Esophagus squamous epithelium (tissue), 5 donors: ENCODE data around the gene EEF1E1. TPM values are rescaled to one million over a fixed set of nuclear protein-coding genes. Genes with fewer than 3 reads are reported as not detected.

Source experiments
- DNase-seq: peaks from one replicate; lab custom pipeline; 2025; lab: John Stamatoyannopoulos, UW
- H3K27ac ChIP-seq, 4 donors: fragments of 200-600 bp; sonication (generic); one replicate each; pipeline ENCODE4 v1.5.1; 2016 to 2019; ENCODE audit warnings: mild to moderate bottlenecking in 1 of 4
- H3K27me3 ChIP-seq, 4 donors: fragments of 200-600 bp; sonication (generic); 1 replicate in 3 of 4; 2 replicates in 1 of 4; pipeline versions ENCODE4 v1.5.1 to v1.6.0; 2017 to 2021; ENCODE audit warnings: antibody characterized with exemption in 1 of 4
- H3K36me3 ChIP-seq, 3 donors: fragments of 200-600 bp; sonication (generic); one replicate each; pipeline ENCODE4 v1.5.1; 2016 to 2019
- H3K4me1 ChIP-seq, 3 donors: fragments of 200-600 bp; sonication (generic); one replicate each; pipeline ENCODE4 v1.5.1; 2017 to 2019
- H3K4me3 ChIP-seq, 4 donors: fragments of 200-600 bp; sonication (generic); 1 replicate in 3 of 4; 2 replicates in 1 of 4; pipeline ENCODE4 v1.5.1; 2016 to 2019; ENCODE audit warnings: mild to moderate bottlenecking in 2 of 4, moderate library complexity in 1 of 4
- H3K9me3 ChIP-seq, 3 donors: fragments of 200-600 bp; sonication (generic); one replicate each; pipeline ENCODE4 v1.5.1; 2016 to 2019
- POLR2A ChIP-seq, 4 donors: fragments of 450-650 bp; IDR thresholded peaks; one replicate each; pipeline ENCODE4 v1.6.1; 2017; ENCODE audit warnings: antibody characterized with exemption in 4 of 4, mild to moderate bottlenecking in 4 of 4, moderate library complexity in 3 of 4
- WGBS, 2 donors: methylation state at CpG; one replicate each; pipeline ENCODE4 v1.1.5; 2018; 5-methylcytosine and 5-hydroxymethylcytosine counted together
- intact Hi-C: fragments of 100-400 bp; cut with DNase I; formaldehyde crosslinking; loops from one replicate; pipeline ENCODE4 v1.15.0; 2022
- total RNA-seq, 4 donors: library from RNA; depleted of rRNA; stranded (reverse); fragments of >200 nt; gene quantifications; one replicate each; pipeline ENCODE4 v1.1.0, GENCODE V29; 2016
- TF ChIP-seq, protein P1 (sequence below), 6 experiments: fragments of 450-650 bp in 4 of 6; fragments of 200-600 bp in 2 of 6; sonication (generic) in 2 of 6; IDR thresholded peaks; one replicate each; pipeline ENCODE4 v1.5.1; 2016 to 2019; ENCODE audit warnings: antibody characterized with exemption in 6 of 6, mild to moderate bottlenecking in 4 of 6, moderate library complexity in 4 of 6
- donor health status: DM: yes; HTN: yes; CAD: no.

The EEF1E1 gene
- 10 to 100 TPM; 18.6 to 67.3 (median 56.3) TPM for total RNA-seq

DNA sequence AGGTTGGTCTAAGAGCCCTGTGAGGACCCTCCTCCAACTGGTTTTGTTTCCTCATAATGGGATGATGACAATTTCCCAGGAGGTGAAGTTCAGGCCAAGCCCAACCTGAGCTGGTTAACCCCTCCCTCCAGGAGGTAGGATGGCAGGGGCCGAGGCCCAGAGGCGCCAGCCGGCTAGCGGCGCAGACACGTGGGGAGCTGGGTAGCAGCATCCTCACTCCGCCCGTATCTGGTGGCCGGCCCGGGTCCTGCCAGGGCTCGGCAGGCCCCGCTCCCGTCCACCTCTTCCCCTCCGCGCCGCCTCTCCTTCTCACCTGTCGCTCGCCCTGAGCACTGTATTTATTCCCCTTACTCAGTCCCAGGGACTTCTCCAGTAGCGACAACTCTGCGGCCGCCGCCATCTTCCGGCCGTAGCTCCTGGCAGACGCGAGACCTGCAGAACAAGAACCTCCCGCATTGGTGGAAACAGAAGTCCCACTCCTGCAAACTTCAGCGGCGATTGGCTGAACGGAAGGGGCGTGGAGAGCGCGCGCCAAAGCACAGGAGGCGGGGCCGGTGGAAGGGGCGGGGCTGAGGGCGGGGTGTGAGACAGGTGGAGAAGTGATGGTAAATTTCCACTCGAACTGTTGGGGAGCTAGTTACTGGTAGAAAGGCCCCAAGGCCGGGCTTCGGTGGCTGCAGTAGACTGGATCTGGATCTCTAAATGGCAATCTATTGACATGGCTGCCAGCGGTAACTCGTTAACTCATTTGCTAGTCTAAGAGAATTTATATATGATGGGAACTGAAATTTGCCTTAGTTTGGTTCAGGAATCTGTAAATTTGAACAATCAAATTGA, at the start of gene EEF1E1:
Gene EEF1E1 (minus strand): TSS at position 427 of the 837 bp plus-strand sequence. CDS start 27 bp downstream, at position 400.
- H3K27me3 ChIP-seq, result peaks cover 0 to 6% (median 0%) of the 10 kb centered on the region in 4 donors
- DNase-seq, result peak; percentile 82
- H3K4me1 ChIP-seq, result peaks cover 7 to 35% (median 7%) of the 10 kb centered on the region in 3 donors
- intact Hi-C loops, result no loop called here
- H3K9me3 ChIP-seq, result no peaks in the 10 kb centered on the region
- peaks cover 0 to 15% (median 0%) of the 10 kb centered on the region in 3 donors for H3K36me3 ChIP-seq
- TF ChIP-seq POLR2A (IDR thresholded peaks at IDR 0.05), result peak in 1 of 4 donors; percentile 51
- TF ChIP-seq, protein P1, sequence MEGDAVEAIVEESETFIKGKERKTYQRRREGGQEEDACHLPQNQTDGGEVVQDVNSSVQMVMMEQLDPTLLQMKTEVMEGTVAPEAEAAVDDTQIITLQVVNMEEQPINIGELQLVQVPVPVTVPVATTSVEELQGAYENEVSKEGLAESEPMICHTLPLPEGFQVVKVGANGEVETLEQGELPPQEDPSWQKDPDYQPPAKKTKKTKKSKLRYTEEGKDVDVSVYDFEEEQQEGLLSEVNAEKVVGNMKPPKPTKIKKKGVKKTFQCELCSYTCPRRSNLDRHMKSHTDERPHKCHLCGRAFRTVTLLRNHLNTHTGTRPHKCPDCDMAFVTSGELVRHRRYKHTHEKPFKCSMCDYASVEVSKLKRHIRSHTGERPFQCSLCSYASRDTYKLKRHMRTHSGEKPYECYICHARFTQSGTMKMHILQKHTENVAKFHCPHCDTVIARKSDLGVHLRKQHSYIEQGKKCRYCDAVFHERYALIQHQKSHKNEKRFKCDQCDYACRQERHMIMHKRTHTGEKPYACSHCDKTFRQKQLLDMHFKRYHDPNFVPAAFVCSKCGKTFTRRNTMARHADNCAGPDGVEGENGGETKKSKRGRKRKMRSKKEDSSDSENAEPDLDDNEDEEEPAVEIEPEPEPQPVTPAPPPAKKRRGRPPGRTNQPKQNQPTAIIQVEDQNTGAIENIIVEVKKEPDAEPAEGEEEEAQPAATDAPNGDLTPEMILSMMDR (IDR thresholded peaks at IDR 0.05), result peak in 1 of 6 experiments; percentile 7
- H3K4me3 ChIP-seq, result peak within 1 kb of the TSS; percentile 80 to 99 (median 90)
- H3K27ac ChIP-seq, result peak within 1 kb of the TSS; percentile 76 to 91 (median 77)
- WGBS, 2 donors, result 1 to 5% methylated on average over 6 to 21 of the region's 43 CpGs

- Histone ChIP-seq H3K27ac (no peak overlapping the region), H3K9me3 (no peaks in the 10 kb centered on the region), H3K4me1 (no peaks in the 10 kb centered on the region), H3K36me3 (no peaks in the 10 kb centered on the region), H3K27me3 (no peaks in the 10 kb centered on the region), H3K4me3 (no peak overlapping the region)
- no peak for DNase-seq
- no peak for TF ChIP-seq POLR2A (IDR thresholded peaks at IDR 0.05)
- TF ChIP-seq, protein P1 (IDR thresholded peaks at IDR 0.05), result no peak
- intact Hi-C loops, result no loop called here
- 85 to 90% methylated on average over 1 of the region's 1 CpG for WGBS, 2 donors
Measured at GRCh38 chr6:8149350-8149749, 47.0 kb upstream of the EEF1E1 start.

GRCh38 chr6:8143945-8144344, 41.6 kb upstream of the EEF1E1 start:
- H3K4me1 ChIP-seq, result no peaks in the 10 kb centered on the region
- TF ChIP-seq, protein P1 (IDR thresholded peaks at IDR 0.05), result no peak
- no peak for TF ChIP-seq POLR2A (IDR thresholded peaks at IDR 0.05)
- no peak for DNase-seq
- no peak overlapping the region for H3K4me3 ChIP-seq
- H3K27ac ChIP-seq, result no peak overlapping the region
- H3K27me3 ChIP-seq, result peaks cover 0 to 6% (median 0%) of the 10 kb centered on the region in 4 donors
- 79 to 85% methylated on average over 2 of the region's 2 CpGs for WGBS, 2 donors
- H3K36me3 ChIP-seq, result no peaks in the 10 kb centered on the region
- intact Hi-C loops, result no loop called here
- H3K9me3 ChIP-seq, result no peaks in the 10 kb centered on the region

DNA sequence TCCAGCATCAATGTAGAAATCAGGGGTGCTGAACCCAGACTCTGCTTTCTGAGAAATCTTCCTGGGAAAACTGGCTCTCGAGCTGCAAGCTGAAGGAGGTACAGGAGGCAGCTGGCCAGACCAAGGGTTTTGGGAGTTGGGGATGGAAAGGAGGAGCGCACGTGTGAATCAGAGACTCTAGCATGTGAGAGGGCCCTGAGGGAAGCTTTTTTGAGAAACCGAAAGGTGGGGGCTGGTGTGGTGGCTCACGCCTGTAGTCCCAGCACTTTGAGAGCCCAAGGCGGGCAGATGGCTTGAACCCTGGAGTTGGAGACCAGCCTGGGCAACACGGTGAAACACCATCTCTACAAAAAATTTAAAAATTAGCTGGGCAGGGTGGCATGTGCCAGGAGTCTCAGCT, 37.1 kb upstream of the EEF1E1 start:
- intact Hi-C loops, result loop anchor here (10.0 kb wide), 1 partner anchor 85 kb away; no protein-coding TSS in a partner anchor
- DNase-seq, result no peak
- H3K27me3 ChIP-seq, result peaks cover 0 to 14% (median 0%) of the 10 kb centered on the region in 4 donors
- no peaks in the 10 kb centered on the region for H3K9me3 ChIP-seq
- WGBS, 2 donors, result 83 to 85% methylated on average over 7 of the region's 7 CpGs
- H3K4me3 ChIP-seq, result no peak overlapping the region
- TF ChIP-seq, protein P1 (IDR thresholded peaks at IDR 0.05), result no peak
- no peak for TF ChIP-seq POLR2A (IDR thresholded peaks at IDR 0.05)
- H3K36me3 ChIP-seq, result no peaks in the 10 kb centered on the region
- no peaks in the 10 kb centered on the region for H3K4me1 ChIP-seq
- no peak overlapping the region for H3K27ac ChIP-seq

GRCh38 chr6:8137529-8137939, 35.2 kb upstream of the EEF1E1 start:
- WGBS, 2 donors, result 51 to 59% methylated on average over 6 of the region's 6 CpGs
- intact Hi-C loops, result loop anchor here (10.0 kb wide), 1 partner anchor 87 kb away; no protein-coding TSS in a partner anchor

More at GRCh38 chr6:8137529-8137939, 35.2 kb upstream of the EEF1E1 start:
- Histone ChIP-seq H3K9me3 (no peaks in the 10 kb centered on the region), H3K4me1 (no peaks in the 10 kb centered on the region), H3K36me3 (no peaks in the 10 kb centered on the region), H3K27me3 (peaks cover 0 to 19% (median 0%) of the 10 kb centered on the region in 4 donors), H3K27ac (no peak overlapping the region), H3K4me3 (no peak overlapping the region)
- no peak for DNase-seq
- TF ChIP-seq, protein P1 (IDR thresholded peaks at IDR 0.05), result no peak
- no peak for TF ChIP-seq POLR2A (IDR thresholded peaks at IDR 0.05)
